HepG2 (cell line): Measurements from ENCODE around the gene FGFR3. TPM values are rescaled to one million over a fixed set of nuclear protein-coding genes. Genes with fewer than 3 reads are reported as not detected.
A peak's percentile ranks its signal among the peaks of the same experiment; 100 is the strongest.

Experiments
- FOXJ3 ChIP-seq: sonication (generic); formaldehyde crosslinking; IDR thresholded peaks from 2 replicates; pipeline ENCODE4 v1.4.0; 2020; ENCODE audit warnings: missing genetic modification reagents, mild to moderate bottlenecking, borderline replicate concordance
- HNRNPUL1 ChIP-seq: fragments of 200-400 bp; formaldehyde crosslinking; IDR thresholded peaks from 2 replicates; pipeline ENCODE4 v1.6.1; 2017; ENCODE audit warnings: low read depth, mild to moderate bottlenecking, low read length, moderate library complexity
- RFXANK ChIP-seq: IDR thresholded peaks from 2 replicates; pipeline ENCODE4 v1.6.1; 2016
- SMC3 ChIP-seq: IDR thresholded peaks from 2 replicates; pipeline ENCODE4 v1.6.1; 2011; ENCODE audit warnings: low read length, improper control_type of control experiment
- TEAD3 ChIP-seq: optimal IDR thresholded peaks from 2 replicates; pipeline ENCODE3; 2016; ENCODE audit warnings: borderline replicate concordance
- ZNF207 ChIP-seq: fragments of 450-650 bp; IDR thresholded peaks from 2 replicates; pipeline ENCODE4 v1.6.1; 2016; ENCODE audit warnings: antibody characterized with exemption, borderline replicate concordance
- ZNF230 ChIP-seq: sonication (generic); formaldehyde crosslinking; IDR thresholded peaks from 2 replicates; pipeline ENCODE4 v1.4.0; 2020; ENCODE audit warnings: mild to moderate bottlenecking, missing genetic modification reagents
- ZNF317 ChIP-seq: sonication (generic); formaldehyde crosslinking; IDR thresholded peaks from 2 replicates; pipeline ENCODE4 v1.5.0; 2020; ENCODE audit warnings: mild to moderate bottlenecking, missing genetic modification reagents
- ZSCAN31 ChIP-seq: sonication (generic); formaldehyde crosslinking; IDR thresholded peaks from 2 replicates; pipeline ENCODE4 v1.5.0; 2020; ENCODE audit warnings: low read depth, mild to moderate bottlenecking, missing genetic modification reagents
- polyA plus RNA-seq, 8 experiments: library from polyadenylated mRNA; depleted of rRNA in 3 of 8; stranded (reverse) in 7 of 8; unstranded in 1 of 8; fragments of >200 nt; fragmentation: Illumina TruSeq in 4 of 8; extraction: Trizol in 4 of 8; gene quantifications; 2 replicates each; pipeline versions ENCODE4 v1.2.1 to v1.2.3, GENCODE V29; 2011 to 2016; ENCODE audit warnings: low read depth in 4 of 8, missing spikeins in 1 of 8, mixed read lengths in 1 of 8; ENCODE audit not compliant: insufficient read depth in 1 of 8
- total RNA-seq, 5 experiments: library from RNA; depleted of rRNA; stranded (reverse); fragments of >200 nt; fragmentation: Illumina TruSeq; extraction: Trizol; gene quantifications; 2 replicates each; pipeline ENCODE4 v1.2.3, GENCODE V29; 2016; ENCODE audit warnings: low read depth in 1 of 5
- TF ChIP-seq, protein P1 (sequence below), 2 experiments: sonication (generic) in 1 of 2; formaldehyde crosslinking in 1 of 2; IDR thresholded peaks; 2 replicates each; pipeline versions ENCODE4 v1.5.1 to v1.6.1; 2011 to 2020; ENCODE audit warnings: borderline replicate concordance in 1 of 2, low read depth in 1 of 2, low read length in 1 of 2, mild to moderate bottlenecking in 1 of 2, missing genetic modification reagents in 1 of 2, moderate library complexity in 1 of 2
- TF ChIP-seq, protein P2 (sequence below): sonication (generic); formaldehyde crosslinking; IDR thresholded peaks from 2 replicates; pipeline ENCODE4 v1.4.0; 2020; ENCODE audit warnings: missing genetic modification reagents
- TF ChIP-seq, protein P3 (sequence below): sonication (generic); formaldehyde crosslinking; IDR thresholded peaks from 2 replicates; pipeline ENCODE4 v1.4.0; 2020; ENCODE audit warnings: missing genetic modification reagents, mild to moderate bottlenecking, borderline replicate concordance
- TF ChIP-seq, protein P4 (sequence below): sonication (generic); formaldehyde crosslinking; IDR thresholded peaks from 2 replicates; pipeline ENCODE4 v1.9.0; 2021; ENCODE audit warnings: missing genetic modification reagents, borderline replicate concordance
- TF ChIP-seq, protein P5 (sequence below): conservative IDR thresholded peaks from 2 replicates; pipeline ENCODE4 v1.6.1; 2018; ENCODE audit warnings: missing genetic modification reagents

The FGFR3 gene
- total and polyA plus RNA-seq, 2 of the 13 experiments (the other 11 are each of a cell fraction or from before 2014, with no cell fraction given), result 103 to 109 TPM

DNA sequence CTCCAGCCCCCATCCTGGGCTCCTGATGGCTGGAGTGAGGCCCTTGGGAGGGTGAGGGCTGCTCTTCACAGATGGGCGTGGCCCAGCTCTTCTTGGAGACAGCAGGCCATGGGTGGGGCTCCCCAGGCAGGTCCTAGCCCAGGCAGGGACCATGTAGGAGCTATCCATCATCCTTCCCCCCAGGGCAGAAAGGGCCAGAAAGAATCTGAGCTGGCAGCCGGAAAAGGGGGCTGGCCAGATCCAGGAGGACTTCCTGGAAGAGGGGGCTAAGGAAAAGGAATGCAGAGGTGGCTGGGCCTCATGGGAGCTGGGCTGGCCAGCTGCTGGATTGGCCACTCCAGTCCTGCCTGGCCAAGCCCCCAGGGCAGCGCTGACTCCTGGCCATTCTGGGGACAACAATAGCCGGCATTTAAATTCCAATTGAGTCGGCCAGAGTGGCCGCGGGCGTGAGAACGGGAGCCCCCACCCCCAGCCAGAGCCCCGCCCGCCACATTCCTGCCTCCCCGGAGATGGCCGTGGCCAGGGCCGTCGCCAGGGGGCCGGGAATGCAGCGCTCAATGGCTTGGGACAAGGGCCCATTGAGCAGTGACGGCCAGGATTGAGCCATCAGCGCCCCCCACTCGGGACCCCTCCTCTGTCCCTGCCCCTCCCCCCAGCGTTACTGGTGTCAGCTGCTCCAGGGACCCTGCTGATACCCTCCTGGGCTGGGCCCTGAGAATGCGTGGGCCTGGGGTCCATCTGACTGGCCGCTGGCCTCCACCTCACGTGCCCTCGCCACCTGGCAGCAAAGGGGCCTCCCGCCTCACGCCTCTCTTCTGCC is 15.1 kb upstream of the FGFR3 start (continued):
- TF ChIP-seq, protein P1, sequence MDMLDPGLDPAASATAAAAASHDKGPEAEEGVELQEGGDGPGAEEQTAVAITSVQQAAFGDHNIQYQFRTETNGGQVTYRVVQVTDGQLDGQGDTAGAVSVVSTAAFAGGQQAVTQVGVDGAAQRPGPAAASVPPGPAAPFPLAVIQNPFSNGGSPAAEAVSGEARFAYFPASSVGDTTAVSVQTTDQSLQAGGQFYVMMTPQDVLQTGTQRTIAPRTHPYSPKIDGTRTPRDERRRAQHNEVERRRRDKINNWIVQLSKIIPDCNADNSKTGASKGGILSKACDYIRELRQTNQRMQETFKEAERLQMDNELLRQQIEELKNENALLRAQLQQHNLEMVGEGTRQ (IDR thresholded peaks at IDR 0.05; ENCODE audit: low read depth, low read length), result no peak
- TF ChIP-seq, protein P1 (CRISPR knock-in tag; IDR thresholded peaks at IDR 0.05; ENCODE audit: borderline replicate concordance), result no peak
- TF ChIP-seq, protein P2, sequence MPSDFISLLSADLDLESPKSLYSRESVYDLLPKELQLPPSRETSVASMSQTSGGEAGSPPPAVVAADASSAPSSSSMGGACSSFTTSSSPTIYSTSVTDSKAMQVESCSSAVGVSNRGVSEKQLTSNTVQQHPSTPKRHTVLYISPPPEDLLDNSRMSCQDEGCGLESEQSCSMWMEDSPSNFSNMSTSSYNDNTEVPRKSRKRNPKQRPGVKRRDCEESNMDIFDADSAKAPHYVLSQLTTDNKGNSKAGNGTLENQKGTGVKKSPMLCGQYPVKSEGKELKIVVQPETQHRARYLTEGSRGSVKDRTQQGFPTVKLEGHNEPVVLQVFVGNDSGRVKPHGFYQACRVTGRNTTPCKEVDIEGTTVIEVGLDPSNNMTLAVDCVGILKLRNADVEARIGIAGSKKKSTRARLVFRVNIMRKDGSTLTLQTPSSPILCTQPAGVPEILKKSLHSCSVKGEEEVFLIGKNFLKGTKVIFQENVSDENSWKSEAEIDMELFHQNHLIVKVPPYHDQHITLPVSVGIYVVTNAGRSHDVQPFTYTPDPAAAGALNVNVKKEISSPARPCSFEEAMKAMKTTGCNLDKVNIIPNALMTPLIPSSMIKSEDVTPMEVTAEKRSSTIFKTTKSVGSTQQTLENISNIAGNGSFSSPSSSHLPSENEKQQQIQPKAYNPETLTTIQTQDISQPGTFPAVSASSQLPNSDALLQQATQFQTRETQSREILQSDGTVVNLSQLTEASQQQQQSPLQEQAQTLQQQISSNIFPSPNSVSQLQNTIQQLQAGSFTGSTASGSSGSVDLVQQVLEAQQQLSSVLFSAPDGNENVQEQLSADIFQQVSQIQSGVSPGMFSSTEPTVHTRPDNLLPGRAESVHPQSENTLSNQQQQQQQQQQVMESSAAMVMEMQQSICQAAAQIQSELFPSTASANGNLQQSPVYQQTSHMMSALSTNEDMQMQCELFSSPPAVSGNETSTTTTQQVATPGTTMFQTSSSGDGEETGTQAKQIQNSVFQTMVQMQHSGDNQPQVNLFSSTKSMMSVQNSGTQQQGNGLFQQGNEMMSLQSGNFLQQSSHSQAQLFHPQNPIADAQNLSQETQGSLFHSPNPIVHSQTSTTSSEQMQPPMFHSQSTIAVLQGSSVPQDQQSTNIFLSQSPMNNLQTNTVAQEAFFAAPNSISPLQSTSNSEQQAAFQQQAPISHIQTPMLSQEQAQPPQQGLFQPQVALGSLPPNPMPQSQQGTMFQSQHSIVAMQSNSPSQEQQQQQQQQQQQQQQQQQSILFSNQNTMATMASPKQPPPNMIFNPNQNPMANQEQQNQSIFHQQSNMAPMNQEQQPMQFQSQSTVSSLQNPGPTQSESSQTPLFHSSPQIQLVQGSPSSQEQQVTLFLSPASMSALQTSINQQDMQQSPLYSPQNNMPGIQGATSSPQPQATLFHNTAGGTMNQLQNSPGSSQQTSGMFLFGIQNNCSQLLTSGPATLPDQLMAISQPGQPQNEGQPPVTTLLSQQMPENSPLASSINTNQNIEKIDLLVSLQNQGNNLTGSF (CRISPR knock-in tag), result 0 out of 2 replicates have a peak, but pooled peaks have one; percentile 68
- TF ChIP-seq ZNF230 (CRISPR knock-in tag), result no peak
- TF ChIP-seq SMC3, result no peak
- TF ChIP-seq ZNF207, result no peak
- peak; percentile 88 for TF ChIP-seq TEAD3 (CRISPR knock-in tag)
- TF ChIP-seq ZSCAN31, result no peak
- no peak for TF ChIP-seq FOXJ3 (CRISPR knock-in tag)
- TF ChIP-seq HNRNPUL1, result no peak
- TF ChIP-seq, protein P3, sequence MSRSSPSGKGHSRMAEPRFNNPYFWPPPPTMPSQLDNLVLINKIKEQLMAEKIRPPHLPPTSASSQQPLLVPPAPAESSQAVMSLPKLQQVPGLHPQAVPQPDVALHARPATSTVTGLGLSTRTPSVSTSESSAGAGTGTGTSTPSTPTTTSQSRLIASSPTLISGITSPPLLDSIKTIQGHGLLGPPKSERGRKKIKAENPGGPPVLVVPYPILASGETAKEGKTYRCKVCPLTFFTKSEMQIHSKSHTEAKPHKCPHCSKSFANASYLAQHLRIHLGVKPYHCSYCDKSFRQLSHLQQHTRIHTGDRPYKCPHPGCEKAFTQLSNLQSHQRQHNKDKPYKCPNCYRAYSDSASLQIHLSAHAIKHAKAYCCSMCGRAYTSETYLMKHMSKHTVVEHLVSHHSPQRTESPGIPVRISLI (CRISPR knock-in tag), result 0 out of 2 replicates have a peak, but pooled peaks have one; percentile 15
- 0 out of 2 replicates have a peak, but pooled peaks have one; percentile 61 for TF ChIP-seq RFXANK (CRISPR knock-in tag)
- TF ChIP-seq, protein P4, sequence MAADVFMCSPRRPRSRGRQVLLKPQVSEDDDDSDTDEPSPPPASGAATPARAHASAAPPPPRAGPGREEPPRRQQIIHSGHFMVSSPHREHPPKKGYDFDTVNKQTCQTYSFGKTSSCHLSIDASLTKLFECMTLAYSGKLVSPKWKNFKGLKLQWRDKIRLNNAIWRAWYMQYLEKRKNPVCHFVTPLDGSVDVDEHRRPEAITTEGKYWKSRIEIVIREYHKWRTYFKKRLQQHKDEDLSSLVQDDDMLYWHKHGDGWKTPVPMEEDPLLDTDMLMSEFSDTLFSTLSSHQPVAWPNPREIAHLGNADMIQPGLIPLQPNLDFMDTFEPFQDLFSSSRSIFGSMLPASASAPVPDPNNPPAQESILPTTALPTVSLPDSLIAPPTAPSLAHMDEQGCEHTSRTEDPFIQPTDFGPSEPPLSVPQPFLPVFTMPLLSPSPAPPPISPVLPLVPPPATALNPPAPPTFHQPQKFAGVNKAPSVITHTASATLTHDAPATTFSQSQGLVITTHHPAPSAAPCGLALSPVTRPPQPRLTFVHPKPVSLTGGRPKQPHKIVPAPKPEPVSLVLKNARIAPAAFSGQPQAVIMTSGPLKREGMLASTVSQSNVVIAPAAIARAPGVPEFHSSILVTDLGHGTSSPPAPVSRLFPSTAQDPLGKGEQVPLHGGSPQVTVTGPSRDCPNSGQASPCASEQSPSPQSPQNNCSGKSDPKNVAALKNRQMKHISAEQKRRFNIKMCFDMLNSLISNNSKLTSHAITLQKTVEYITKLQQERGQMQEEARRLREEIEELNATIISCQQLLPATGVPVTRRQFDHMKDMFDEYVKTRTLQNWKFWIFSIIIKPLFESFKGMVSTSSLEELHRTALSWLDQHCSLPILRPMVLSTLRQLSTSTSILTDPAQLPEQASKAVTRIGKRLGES, result no peak
- TF ChIP-seq, protein P5, sequence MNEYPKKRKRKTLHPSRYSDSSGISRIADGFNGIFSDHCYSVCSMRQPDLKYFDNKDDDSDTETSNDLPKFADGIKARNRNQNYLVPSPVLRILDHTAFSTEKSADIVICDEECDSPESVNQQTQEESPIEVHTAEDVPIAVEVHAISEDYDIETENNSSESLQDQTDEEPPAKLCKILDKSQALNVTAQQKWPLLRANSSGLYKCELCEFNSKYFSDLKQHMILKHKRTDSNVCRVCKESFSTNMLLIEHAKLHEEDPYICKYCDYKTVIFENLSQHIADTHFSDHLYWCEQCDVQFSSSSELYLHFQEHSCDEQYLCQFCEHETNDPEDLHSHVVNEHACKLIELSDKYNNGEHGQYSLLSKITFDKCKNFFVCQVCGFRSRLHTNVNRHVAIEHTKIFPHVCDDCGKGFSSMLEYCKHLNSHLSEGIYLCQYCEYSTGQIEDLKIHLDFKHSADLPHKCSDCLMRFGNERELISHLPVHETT (CRISPR knock-in tag), result peak; percentile 66; the same call in 1 of the 2 replicates
- TF ChIP-seq ZNF317 (CRISPR knock-in tag), result no peak
